Left ventricle myocardium inferior (tissue), 1 donor: ENCODE results near the gene VAMP8. TPM values are rescaled to one million over a fixed set of nuclear protein-coding genes. Genes with fewer than 3 reads are reported as not detected.
"Not testable (repeated sequence)": the region's sequence is repeated elsewhere in the genome, so short reads cannot be mapped to it uniquely, and the experiment has no call there.

Source experiments
- DNase-seq: peaks from one replicate; pipeline ENCODE4 v3.0.0-alpha.2; 2020
- H3K27ac ChIP-seq: fragments of 200-600 bp; replicated peaks from 2 replicates; pipeline ENCODE4 v1.8.0; 2021
- H3K27me3 ChIP-seq: fragments of 200-600 bp; 2 replicates; pipeline ENCODE4 v1.8.0; 2021; ENCODE audit warnings: low read depth
- H3K36me3 ChIP-seq: fragments of 200-600 bp; 2 replicates; pipeline ENCODE4 v1.8.0; 2021
- H3K4me1 ChIP-seq: fragments of 200-600 bp; 2 replicates; pipeline ENCODE4 v1.8.0; 2021
- H3K4me3 ChIP-seq: fragments of 200-600 bp; 2 replicates; pipeline ENCODE4 v1.8.0; 2021; ENCODE audit warnings: mild to moderate bottlenecking, moderate library complexity
- H3K9me3 ChIP-seq: fragments of 200-600 bp; replicated peaks from 2 replicates; pipeline ENCODE4 v1.8.0; 2021
- CTCF ChIP-seq: fragments of 200-600 bp; IDR thresholded peaks from 2 replicates; pipeline ENCODE4 v1.8.0; 2021; ENCODE audit warnings: antibody characterized with exemption, mild to moderate bottlenecking, borderline replicate concordance
- intact Hi-C: fragments of 100-400 bp; cut with micrococcal nuclease; formaldehyde crosslinking; loops from one replicate; pipeline ENCODE4 v1.11.0; 2022
- total RNA-seq: library from RNA; stranded (reverse); fragmentation: NEBNext Ultra II Directional; extraction: Animal tissue kit (Norgen Biotek cat#: 25700); gene quantifications from one replicate; pipeline ENCODE4 v1.2.1, GENCODE V29; 2021
- donor health status: DM: no; HTN: yes; CAD: no; lungs with severe emphysema.

Gene VAMP8
- total RNA-seq, 1 donor from 2014 or later = 15.5 TPM

GRCh38 chr2:85554980-85555612, 22.3 kb upstream of the VAMP8 start:
- H3K27me3 ChIP-seq = no peaks in the 10 kb centered on the region
- H3K4me3 ChIP-seq = no peak overlapping the region
- no peak for TF ChIP-seq CTCF
- peaks cover 21% of the 10 kb centered on the region for H3K4me1 ChIP-seq
- no peak for DNase-seq
- no peaks in the 10 kb centered on the region for H3K9me3 ChIP-seq
- intact Hi-C loops = no loop called here
- H3K36me3 ChIP-seq = peaks cover 84% of the 10 kb centered on the region
- no peak overlapping the region for H3K27ac ChIP-seq

DNA sequence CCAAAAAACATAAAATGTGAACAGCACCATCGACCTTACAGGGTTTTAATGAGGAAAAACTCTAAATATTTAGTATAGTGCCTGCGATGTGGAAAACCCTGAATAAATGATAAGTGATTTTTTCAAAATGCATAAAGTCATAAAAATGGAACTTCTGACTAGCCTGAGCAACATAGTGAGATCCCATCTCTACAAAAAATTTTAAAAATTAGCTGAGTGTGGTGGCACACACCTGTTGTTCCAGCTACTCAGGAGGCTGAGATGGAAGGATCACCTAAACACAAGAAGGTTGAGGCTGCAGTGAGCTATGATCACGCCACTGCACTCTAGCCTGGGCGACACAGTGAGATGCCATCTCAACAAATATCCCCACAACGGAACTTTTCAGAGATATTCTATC, 20.3 kb upstream of the VAMP8 start:
- peaks cover 65% of the 10 kb centered on the region for H3K36me3 ChIP-seq
- intact Hi-C loops = no loop called here
- DNase-seq = no peak

DNA sequence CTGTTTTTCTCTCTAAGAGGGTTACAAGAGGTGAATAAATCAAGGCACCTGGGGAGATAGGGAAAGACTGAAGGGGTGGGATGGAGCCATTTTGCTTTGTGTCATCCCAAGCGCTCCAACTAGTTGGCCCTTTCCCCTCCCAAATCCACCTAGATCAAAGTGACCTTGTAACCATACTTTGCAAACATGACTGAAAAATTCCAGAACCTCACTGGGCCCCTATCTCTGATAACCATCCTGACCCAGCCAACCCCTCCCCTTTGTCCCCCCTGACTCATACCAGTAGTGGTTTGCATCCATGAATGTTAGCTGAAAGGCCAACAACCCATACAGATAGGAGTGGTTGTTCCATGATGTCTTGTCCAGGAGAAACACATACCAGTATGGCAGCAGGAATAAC, 19.2 kb upstream of the VAMP8 start:
- Histone ChIP-seq H3K36me3 (peaks cover 55% of the 10 kb centered on the region), H3K4me3 (no peak overlapping the region), H3K4me1 (peaks cover 35% of the 10 kb centered on the region), H3K9me3 (no peaks in the 10 kb centered on the region), H3K27ac (no peak overlapping the region), H3K27me3 (no peaks in the 10 kb centered on the region)
- intact Hi-C loops = no loop called here
- no peak for TF ChIP-seq CTCF
- no peak for DNase-seq

More for the DNA sequence above, 20.3 kb upstream of the VAMP8 start:
- peaks cover 34% of the 10 kb centered on the region for H3K4me1 ChIP-seq
- no peak overlapping the region for H3K27ac ChIP-seq
- no peak overlapping the region for H3K4me3 ChIP-seq
- H3K27me3 ChIP-seq = no peaks in the 10 kb centered on the region
- H3K9me3 ChIP-seq = no peaks in the 10 kb centered on the region
- no peak for TF ChIP-seq CTCF

DNA sequence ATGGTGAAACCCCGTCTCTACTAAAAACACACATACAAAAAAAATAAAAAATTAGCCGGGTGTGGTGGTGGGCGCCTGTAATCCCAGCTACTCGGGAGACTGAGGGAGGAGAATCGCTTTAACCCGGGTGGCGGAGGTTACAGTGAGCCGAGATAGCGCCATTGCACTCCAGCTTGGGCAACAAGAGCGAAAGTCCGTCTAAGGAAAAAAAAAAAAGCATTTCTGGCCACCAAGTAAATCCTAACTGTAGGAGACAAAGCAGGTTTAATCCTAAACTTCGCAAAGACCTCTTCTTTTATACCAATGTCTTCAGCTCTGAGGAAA, 17.0 kb upstream of the VAMP8 start:
- H3K9me3 ChIP-seq, H3K27ac ChIP-seq, H3K27me3 ChIP-seq, intact Hi-C loops, DNase-seq: not testable (repeated sequence)
- Histone ChIP-seq H3K4me1 (peaks cover 35% of the 10 kb centered on the region), H3K4me3 (peak overlapping the region; percentile 83), H3K36me3 (peaks cover 32% of the 10 kb centered on the region)

- Histone ChIP-seq H3K4me1 (peaks cover 35% of the 10 kb centered on the region), H3K27ac (peak overlapping the region; percentile 95), H3K9me3 (no peaks in the 10 kb centered on the region), H3K36me3 (peaks cover 29% of the 10 kb centered on the region), H3K27me3 (no peaks in the 10 kb centered on the region), H3K4me3 (peak overlapping the region; percentile 83)
- TF ChIP-seq CTCF = no peak
- DNase-seq = no peak
- intact Hi-C loops = no loop called here
Measured at GRCh38 chr2:85560812-85561279, 16.5 kb upstream of the VAMP8 start.

DNA sequence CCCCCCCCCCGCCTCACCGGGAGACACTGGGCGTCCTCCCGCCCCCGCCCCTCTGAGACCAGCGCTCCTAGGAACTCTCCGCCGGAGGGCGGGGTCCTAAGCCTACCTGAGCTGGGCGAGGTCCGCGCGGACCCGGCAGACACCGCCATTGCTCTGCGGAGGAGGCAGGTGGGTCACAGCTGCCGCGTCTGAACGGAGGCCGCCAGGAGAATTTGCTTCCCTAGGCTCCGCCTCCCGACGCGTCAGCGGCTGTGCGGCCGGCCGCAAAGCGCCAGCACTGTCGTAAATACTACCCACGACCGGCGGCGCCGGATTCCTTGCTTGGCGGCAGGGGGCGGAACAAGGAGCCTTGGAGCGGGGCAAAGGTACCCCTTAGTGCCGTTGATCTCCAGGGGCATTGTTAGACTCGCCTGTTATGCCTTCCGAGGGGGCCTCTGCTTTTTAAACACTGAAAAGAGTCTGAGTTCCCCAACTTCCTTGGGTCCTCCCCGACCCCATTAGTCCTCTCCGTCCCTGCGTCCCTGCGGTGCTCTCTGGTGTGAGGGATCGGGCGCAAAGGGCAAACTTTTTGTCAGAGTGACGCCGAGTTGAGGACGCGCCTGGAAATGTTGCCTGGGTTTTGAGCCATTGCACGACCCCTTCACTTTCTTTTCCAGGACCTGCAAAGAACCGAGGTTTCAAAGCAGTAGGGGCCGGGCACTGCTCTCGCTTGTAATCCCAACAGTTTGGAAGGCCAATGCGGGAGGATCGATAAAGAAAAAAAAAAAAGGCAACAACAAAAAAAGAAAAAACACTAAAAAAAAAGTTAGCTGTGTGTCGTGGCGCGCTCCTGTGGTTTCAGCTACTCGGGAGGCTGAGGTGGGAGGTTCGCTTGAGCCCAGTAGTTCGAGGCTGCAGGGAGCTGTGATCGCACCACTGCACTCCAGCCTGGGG, 15.8 kb upstream of the VAMP8 start, which contains the start of gene GGCX:
GGCX (minus strand) TSS at position 214 of the 933 bp plus-strand sequence; CDS start at position 149, 65 bp downstream.
- Histone ChIP-seq H3K9me3 (no peaks in the 10 kb centered on the region), H3K4me1 (peaks cover 35% of the 10 kb centered on the region), H3K27ac (peak within 1 kb of the TSS; percentile 95), H3K4me3 (peak within 1 kb of the TSS; percentile 83), H3K36me3 (peaks cover 22% of the 10 kb centered on the region), H3K27me3 (no peaks in the 10 kb centered on the region)
- DNase-seq = peak; percentile 96
- intact Hi-C loops = no loop called here
- TF ChIP-seq CTCF = no peak
